GM23338 (cell line): ENCODE results near the gene RHOH.

Source experiments
- CTCF ChIP-seq, 2 experiments: fragments of 200-600 bp in 1 of 2; sonication (generic) in 1 of 2; conservative IDR thresholded peaks; 2 replicates each; pipeline versions ENCODE4 v1.5.1 to v1.6.1; 2016 to 2017; ENCODE audit warnings: antibody characterized with exemption in 2 of 2, low read depth in 2 of 2, mild to moderate bottlenecking in 2 of 2, moderate library complexity in 1 of 2
- STAT1 ChIP-seq: IDR thresholded peaks from one replicate; pipeline ENCODE4 v1.6.1; 2016; ENCODE audit warnings: antibody characterized with exemption; ENCODE audit not compliant: unreplicated experiment

- TF ChIP-seq CTCF (conservative IDR thresholded peaks at IDR 0.05; ENCODE audit: low read depth in 2 of 2): no peak
- TF ChIP-seq STAT1: no peak
Measured at GRCh38 chr4:40289366-40290188, 92.7 kb downstream of the RHOH start.
